ENCODE measurements around the gene ZNF816. TPM values are rescaled to one million over a fixed set of nuclear protein-coding genes. Genes with fewer than 3 reads are reported as not detected.
A peak's percentile ranks its signal among the peaks of the same experiment; 100 is the strongest.
"Not testable (repeated sequence)": the region's sequence is repeated elsewhere in the genome, so short reads cannot be mapped to it uniquely, and the experiment has no call there.

The ZNF816 gene
- total and polyA plus RNA-seq, 9 donors = 3.9 to 15.1 (median 9.7) TPM

GRCh38 chr19:52943134-52943883 lies 19.4 kb downstream of the ZNF816 start:
- no peaks in the 10 kb centered on the region for H3K36me3 ChIP-seq
- no peak for TF ChIP-seq CTCF (IDR thresholded peaks at IDR 0.05)
- TF ChIP-seq EP300 (IDR thresholded peaks at IDR 0.05) = no peak
- TF ChIP-seq POLR2A (IDR thresholded peaks at IDR 0.05) = no peak
- no peaks in the 10 kb centered on the region for H3K27me3 ChIP-seq
- DNase-seq = no peak
- peak overlapping the region; percentile 87 for H3K4me3 ChIP-seq
- intact Hi-C loops (cut with DNase I) = no loop called here
- no peaks in the 10 kb centered on the region for H3K9me3 ChIP-seq
- 50 to 61% (median 53%) methylated on average over 29 of the region's 29 CpGs for WGBS, 3 donors
- no peaks in the 10 kb centered on the region for H3K4me1 ChIP-seq (ENCODE audit: insufficient read depth)
- peak overlapping the region in 1 of 2 donors; percentile 36 for H3K27ac ChIP-seq

DNA sequence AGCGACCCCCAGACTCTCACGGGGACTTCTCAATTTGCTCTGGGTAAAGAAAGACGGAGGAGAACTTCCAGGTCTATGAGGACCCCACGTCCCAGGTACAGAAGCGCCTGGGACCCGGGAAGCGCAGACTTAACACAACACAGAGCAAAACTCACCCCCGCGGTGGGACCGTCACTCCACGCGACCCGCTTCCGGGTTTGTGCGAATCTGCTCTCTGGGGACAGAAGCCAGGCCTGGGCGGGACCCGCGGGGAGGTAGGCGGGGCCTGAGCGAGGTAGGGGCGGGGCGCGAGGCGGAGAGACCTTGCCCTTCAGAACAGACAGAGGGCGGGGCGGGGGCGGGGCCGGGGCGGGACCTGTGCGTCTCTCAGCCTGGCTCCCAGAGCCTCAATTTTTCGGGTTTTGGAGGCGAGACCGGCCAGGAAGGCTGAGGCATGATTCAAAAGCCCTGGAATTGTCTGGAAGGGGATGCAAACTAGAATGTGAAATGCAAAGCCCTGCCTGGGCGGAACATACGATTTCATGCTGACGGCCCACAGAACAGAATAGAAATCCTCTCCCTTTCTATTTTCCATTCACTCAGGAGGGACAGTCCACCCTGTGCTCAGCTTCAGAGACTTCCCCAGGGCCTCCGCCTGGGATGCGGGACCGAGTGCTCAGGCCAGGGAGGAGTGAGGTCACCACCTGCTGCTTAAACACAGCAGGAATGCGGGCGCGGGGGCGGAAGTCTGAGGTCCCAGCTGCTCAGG lies 20.1 kb downstream of the ZNF816 start:
- no peaks in the 10 kb centered on the region for H3K27me3 ChIP-seq
- no peaks in the 10 kb centered on the region for H3K36me3 ChIP-seq
- peak overlapping the region; percentile 87 for H3K4me3 ChIP-seq
- intact Hi-C loops (cut with DNase I) = no loop called here
- WGBS, 3 donors = 0 to 1% (median 1%) methylated on average over 21 to 43 of the region's 43 CpGs
- H3K4me1 ChIP-seq (ENCODE audit: insufficient read depth) = no peaks in the 10 kb centered on the region
- no peak for TF ChIP-seq EP300 (IDR thresholded peaks at IDR 0.05)
- peak; percentile 71 for TF ChIP-seq POLR2A (IDR thresholded peaks at IDR 0.05)
- no peaks in the 10 kb centered on the region for H3K9me3 ChIP-seq
- peak; percentile 92 to 97 (median 94) for DNase-seq
- peak overlapping the region; percentile 64 to 66 for H3K27ac ChIP-seq

GRCh38 chr19:52941941-52942385 lies 20.7 kb downstream of the ZNF816 start:
- Histone ChIP-seq H3K4me1 (ENCODE audit: insufficient read depth) (no peaks in the 10 kb centered on the region), H3K27ac (peak overlapping the region; percentile 64 to 66), H3K4me3 (peak overlapping the region; percentile 87), H3K36me3 (no peaks in the 10 kb centered on the region), H3K27me3 (no peaks in the 10 kb centered on the region), H3K9me3 (no peaks in the 10 kb centered on the region)
- intact Hi-C loops (cut with DNase I) = no loop called here
- peak; percentile 33 to 67 (median 45) for DNase-seq
- TF ChIP-seq POLR2A (IDR thresholded peaks at IDR 0.05) (no peak), EP300 (IDR thresholded peaks at IDR 0.05) (no peak), CTCF (IDR thresholded peaks at IDR 0.05) (no peak)
- WGBS, 3 donors = 0 to 1% (median 0%) methylated on average over 26 of the region's 26 CpGs

DNA sequence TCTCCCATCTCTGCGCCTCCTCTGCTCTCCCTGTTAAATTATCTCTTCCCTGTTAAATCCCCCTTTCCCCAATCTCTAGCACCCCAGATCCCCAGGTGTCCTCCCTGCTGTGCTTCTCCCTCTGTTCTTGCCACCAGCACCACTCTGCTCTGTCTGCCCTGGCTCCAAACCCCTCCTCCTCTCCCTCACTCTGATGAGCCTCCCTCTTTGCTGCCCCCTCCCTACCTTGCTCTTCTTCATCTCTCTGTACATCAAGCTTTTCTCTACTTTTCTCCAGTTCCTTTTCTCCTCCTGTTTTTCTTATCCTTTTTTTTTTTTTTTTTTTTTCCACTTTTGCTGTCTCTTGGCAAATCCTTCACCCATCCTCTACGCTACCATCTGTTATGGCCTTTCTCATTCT lies 21.2 kb downstream of the ZNF816 start:
- H3K4me1 ChIP-seq (ENCODE audit: insufficient read depth); DNase-seq; H3K27me3 ChIP-seq; H3K36me3 ChIP-seq; intact Hi-C loops (cut with DNase I); H3K27ac ChIP-seq; H3K9me3 ChIP-seq: not testable (repeated sequence)
- WGBS, 3 donors = 32 to 39% (median 33%) methylated on average over 2 of the region's 2 CpGs
- H3K4me3 ChIP-seq = peak overlapping the region; percentile 87

GRCh38 chr19:52940905-52941304 lies 21.8 kb downstream of the ZNF816 start:
- WGBS, 3 donors = 86 to 90% (median 89%) methylated on average over 5 of the region's 5 CpGs
- H3K36me3 ChIP-seq; H3K27me3 ChIP-seq; H3K4me1 ChIP-seq (ENCODE audit: insufficient read depth); H3K4me3 ChIP-seq; H3K27ac ChIP-seq; H3K9me3 ChIP-seq; intact Hi-C loops (cut with DNase I); DNase-seq: not testable (repeated sequence)

DNA sequence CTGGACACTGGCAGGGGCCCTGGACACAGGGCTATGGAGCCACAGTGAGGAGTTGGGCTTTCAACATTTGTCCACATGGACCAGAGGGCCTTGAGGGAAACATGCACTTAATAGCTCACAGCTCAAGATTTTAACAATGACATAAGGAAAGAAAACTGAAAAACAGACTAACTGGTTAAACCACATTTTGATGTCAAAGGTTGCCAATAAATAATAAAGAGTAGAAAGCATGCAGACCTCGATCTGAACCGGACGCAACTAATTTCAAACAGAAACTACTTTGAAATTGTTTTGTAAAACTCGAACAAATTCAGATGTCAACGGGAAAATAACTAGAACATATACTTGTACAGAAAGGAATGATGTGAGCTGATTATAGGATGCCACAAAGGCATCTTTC lies 23.9 kb downstream of the ZNF816 start:
- Histone ChIP-seq H3K27me3 (no peaks in the 10 kb centered on the region), H3K4me1 (ENCODE audit: insufficient read depth) (no peaks in the 10 kb centered on the region), H3K36me3 (no peaks in the 10 kb centered on the region), H3K9me3 (no peaks in the 10 kb centered on the region), H3K4me3 (no peak overlapping the region), H3K27ac (no peak overlapping the region)
- intact Hi-C loops (cut with DNase I) = no loop called here
- 37 to 40% (median 37%) methylated on average over 5 of the region's 5 CpGs for WGBS, 3 donors
- TF ChIP-seq EP300 (IDR thresholded peaks at IDR 0.05) (no peak), POLR2A (IDR thresholded peaks at IDR 0.05) (no peak), CTCF (IDR thresholded peaks at IDR 0.05) (no peak)
- DNase-seq = no peak

Data from ovary (tissue), 9 donors.